Bronchial epithelial cell (primary cell): ENCODE data around the gene ABCC3. TPM values are rescaled to one million over a fixed set of nuclear protein-coding genes. Genes with fewer than 3 reads are reported as not detected.

Source experiments
- DNase-seq: peaks from one replicate; pipeline ENCODE4 v3.0.0-alpha.2; 2010; ENCODE audit warnings: low read depth
- FAIRE-seq: peaks from 2 replicates; lab custom pipeline; 2011; peaks lifted over from hg19 to GRCh38; lab: Jason Lieb, UNC
- H3K27me3 ChIP-seq: 2 replicates; pipeline ENCODE4 v1.5.1; 2011; ENCODE audit warnings: low read length; ENCODE audit not compliant: control insufficient read depth, insufficient read depth
- H3K36me3 ChIP-seq: 2 replicates; pipeline ENCODE4 v1.5.1; 2011; ENCODE audit warnings: low read length; ENCODE audit not compliant: control insufficient read depth, insufficient read depth
- H3K4me3 ChIP-seq: 2 replicates; pipeline ENCODE4 v1.5.1; 2011; ENCODE audit warnings: mild to moderate bottlenecking, low read depth, low read length, control low read depth
- total RNA-seq: library from RNA; depleted of rRNA; stranded (reverse); fragments of >200 nt; gene quantifications from 2 replicates; pipeline ENCODE4 v1.2.1, GENCODE V29; 2014
- TF ChIP-seq, protein P1 (sequence below): IDR thresholded peaks from 2 replicates; pipeline ENCODE4 v1.5.1; 2011; ENCODE audit warnings: mild to moderate bottlenecking, moderate library complexity, low read length, control low read depth, inconsistent platforms; ENCODE audit not compliant: insufficient read depth, severe bottlenecking

ABCC3 gene
- total RNA-seq, 1 donor from 2014 or later: 33.2 TPM

GRCh38 chr17:50642722-50643656 is 8.3 kb downstream of the ABCC3 start:
- TF ChIP-seq, protein P1, sequence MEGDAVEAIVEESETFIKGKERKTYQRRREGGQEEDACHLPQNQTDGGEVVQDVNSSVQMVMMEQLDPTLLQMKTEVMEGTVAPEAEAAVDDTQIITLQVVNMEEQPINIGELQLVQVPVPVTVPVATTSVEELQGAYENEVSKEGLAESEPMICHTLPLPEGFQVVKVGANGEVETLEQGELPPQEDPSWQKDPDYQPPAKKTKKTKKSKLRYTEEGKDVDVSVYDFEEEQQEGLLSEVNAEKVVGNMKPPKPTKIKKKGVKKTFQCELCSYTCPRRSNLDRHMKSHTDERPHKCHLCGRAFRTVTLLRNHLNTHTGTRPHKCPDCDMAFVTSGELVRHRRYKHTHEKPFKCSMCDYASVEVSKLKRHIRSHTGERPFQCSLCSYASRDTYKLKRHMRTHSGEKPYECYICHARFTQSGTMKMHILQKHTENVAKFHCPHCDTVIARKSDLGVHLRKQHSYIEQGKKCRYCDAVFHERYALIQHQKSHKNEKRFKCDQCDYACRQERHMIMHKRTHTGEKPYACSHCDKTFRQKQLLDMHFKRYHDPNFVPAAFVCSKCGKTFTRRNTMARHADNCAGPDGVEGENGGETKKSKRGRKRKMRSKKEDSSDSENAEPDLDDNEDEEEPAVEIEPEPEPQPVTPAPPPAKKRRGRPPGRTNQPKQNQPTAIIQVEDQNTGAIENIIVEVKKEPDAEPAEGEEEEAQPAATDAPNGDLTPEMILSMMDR: no peak
- Histone ChIP-seq H3K36me3 (no peaks in the 10 kb centered on the region), H3K27me3 (no peaks in the 10 kb centered on the region), H3K4me3 (no peak overlapping the region)
- FAIRE-seq (no peak), DNase-seq (peak; percentile 70)

DNA sequence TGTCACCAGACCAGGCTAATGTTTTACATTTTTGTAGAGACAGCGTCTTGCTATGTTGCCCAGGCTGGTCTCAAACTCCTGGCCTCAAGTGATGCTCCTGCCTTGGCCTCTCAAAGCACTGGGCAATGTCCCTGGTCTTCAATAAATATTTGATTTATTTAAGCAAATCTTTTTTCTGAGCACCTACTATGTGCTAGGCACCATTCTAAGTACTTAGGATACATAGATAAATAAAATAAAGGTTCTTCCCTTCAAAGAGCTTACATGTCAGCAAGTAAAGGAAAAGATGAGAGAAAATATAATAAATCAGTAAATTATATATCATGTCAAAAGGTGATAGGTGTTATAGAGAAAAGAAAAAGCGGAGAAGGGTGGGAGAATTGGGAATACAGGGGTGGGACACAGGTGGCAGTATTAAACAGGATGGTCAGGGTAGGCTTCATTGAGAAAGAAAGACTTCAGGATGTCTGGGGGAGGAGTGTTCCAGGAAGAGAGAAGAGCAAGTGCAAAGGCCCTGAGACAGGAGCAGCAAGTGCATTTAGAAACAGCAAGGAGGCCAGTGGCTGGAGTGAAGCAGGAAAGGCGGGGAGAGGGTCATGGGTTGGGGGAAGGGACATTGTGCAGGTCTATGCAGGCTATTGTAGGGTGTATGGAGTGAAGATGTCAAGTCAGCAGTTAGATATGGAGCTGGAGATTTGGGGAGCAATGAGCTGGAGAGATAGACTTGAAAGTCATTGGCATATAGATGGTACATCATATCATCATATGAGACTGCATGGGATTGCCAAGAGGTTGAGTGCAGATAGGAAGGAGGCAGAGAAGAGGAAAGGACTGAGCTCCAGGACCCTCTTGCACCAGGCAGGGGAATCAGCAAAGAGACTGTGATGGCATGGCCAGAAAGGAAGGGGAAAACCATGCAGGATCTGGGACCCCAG is 11.3 kb downstream of the ABCC3 start:
- no peak overlapping the region for H3K4me3 ChIP-seq
- H3K36me3 ChIP-seq: no peaks in the 10 kb centered on the region
- DNase-seq (no peak), FAIRE-seq (no peak)
- TF ChIP-seq, protein P1: no peak
- no peaks in the 10 kb centered on the region for H3K27me3 ChIP-seq

GRCh38 chr17:50647187-50647586 is 12.5 kb downstream of the ABCC3 start:
- no peaks in the 10 kb centered on the region for H3K36me3 ChIP-seq

GRCh38 chr17:50649042-50649908 is 14.6 kb downstream of the ABCC3 start:
- TF ChIP-seq, protein P1: no peak
- H3K4me3 ChIP-seq: no peak overlapping the region
- peak; percentile 87 for FAIRE-seq
- peak; percentile 47 for DNase-seq
- no peaks in the 10 kb centered on the region for H3K36me3 ChIP-seq
- H3K27me3 ChIP-seq: no peaks in the 10 kb centered on the region

More at GRCh38 chr17:50647187-50647586, 12.5 kb downstream of the ABCC3 start:
- DNase-seq (no peak), FAIRE-seq (no peak)
- Histone ChIP-seq H3K4me3 (no peak overlapping the region), H3K27me3 (no peaks in the 10 kb centered on the region)
- TF ChIP-seq, protein P1: no peak

GRCh38 chr17:50651661-50652060 is 17.0 kb downstream of the ABCC3 start:
- H3K4me3 ChIP-seq: no peak overlapping the region
- H3K36me3 ChIP-seq: no peaks in the 10 kb centered on the region
- DNase-seq (no peak), FAIRE-seq (no peak)
- H3K27me3 ChIP-seq: no peaks in the 10 kb centered on the region
- TF ChIP-seq, protein P1: no peak
